Stimulated activated CD8-positive, alpha-beta memory T cell treated with anti-CD3 and anti-CD28 coated beads, Interleukin-7, amount 100 ng/mL, for 24 hours (primary cell): ENCODE measurements around the gene STK36.

ENCODE experiments used
- DNase-seq: peaks from one replicate; pipeline ENCODE4 v3.0.0-alpha.2; 2020; ENCODE audit warnings: low read depth

The STK36 gene

GRCh38 chr2:218746960-218747359 is 75.1 kb downstream of the STK36 start:
- no peak for DNase-seq

- no peak for DNase-seq
Measured at GRCh38 chr2:218748741-218749441, 77.0 kb downstream of the STK36 start.
